DND-41 (cell line): Measurements from ENCODE around the gene IL15.

ENCODE experiments used
- EZH2 ChIP-seq: IDR thresholded peaks from 3 replicates; pipeline ENCODE4 v1.6.1; 2012; ENCODE audit warnings: borderline replicate concordance, low read depth, mild to moderate bottlenecking, moderate library complexity, low read length, inconsistent platforms; ENCODE audit not compliant: severe bottlenecking
- TF ChIP-seq, protein P1 (sequence below): IDR thresholded peaks from 2 replicates; pipeline ENCODE4 v1.5.1; 2012; ENCODE audit warnings: borderline replicate concordance, low read length, moderate library complexity, mild to moderate bottlenecking; ENCODE audit not compliant: poor library complexity, severe bottlenecking; ENCODE audit errors: extremely low read depth

DNA sequence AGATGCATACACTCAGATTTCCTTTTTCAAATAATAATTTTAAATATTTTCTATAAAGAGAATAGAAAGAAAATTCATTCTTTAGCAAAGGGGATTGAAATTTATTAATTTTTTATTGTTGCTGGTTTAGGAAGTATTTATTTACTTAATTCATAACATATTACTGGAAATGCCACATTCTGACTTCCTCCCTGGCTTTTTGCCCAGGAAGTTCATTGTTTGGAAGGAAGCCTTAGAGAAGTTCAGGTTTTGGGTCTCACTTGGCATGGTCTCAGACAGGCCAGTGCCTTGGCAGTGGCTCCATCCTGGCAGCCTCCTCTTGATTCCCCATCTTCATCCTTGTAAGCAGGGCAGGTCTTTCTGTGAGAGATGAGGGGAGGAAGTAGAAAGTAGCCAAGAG, 50.5 kb downstream of the IL15 start:
- TF ChIP-seq, protein P1, sequence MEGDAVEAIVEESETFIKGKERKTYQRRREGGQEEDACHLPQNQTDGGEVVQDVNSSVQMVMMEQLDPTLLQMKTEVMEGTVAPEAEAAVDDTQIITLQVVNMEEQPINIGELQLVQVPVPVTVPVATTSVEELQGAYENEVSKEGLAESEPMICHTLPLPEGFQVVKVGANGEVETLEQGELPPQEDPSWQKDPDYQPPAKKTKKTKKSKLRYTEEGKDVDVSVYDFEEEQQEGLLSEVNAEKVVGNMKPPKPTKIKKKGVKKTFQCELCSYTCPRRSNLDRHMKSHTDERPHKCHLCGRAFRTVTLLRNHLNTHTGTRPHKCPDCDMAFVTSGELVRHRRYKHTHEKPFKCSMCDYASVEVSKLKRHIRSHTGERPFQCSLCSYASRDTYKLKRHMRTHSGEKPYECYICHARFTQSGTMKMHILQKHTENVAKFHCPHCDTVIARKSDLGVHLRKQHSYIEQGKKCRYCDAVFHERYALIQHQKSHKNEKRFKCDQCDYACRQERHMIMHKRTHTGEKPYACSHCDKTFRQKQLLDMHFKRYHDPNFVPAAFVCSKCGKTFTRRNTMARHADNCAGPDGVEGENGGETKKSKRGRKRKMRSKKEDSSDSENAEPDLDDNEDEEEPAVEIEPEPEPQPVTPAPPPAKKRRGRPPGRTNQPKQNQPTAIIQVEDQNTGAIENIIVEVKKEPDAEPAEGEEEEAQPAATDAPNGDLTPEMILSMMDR = no peak
- no peak for TF ChIP-seq EZH2
